ENCODE measurements around the gene THSD7B. TPM values are rescaled to one million over a fixed set of nuclear protein-coding genes. Genes with fewer than 3 reads are reported as not detected.

THSD7B gene
- total and polyA plus RNA-seq, 2 donors from 2014 or later, result 0.34 to 0.85 TPM

DNA sequence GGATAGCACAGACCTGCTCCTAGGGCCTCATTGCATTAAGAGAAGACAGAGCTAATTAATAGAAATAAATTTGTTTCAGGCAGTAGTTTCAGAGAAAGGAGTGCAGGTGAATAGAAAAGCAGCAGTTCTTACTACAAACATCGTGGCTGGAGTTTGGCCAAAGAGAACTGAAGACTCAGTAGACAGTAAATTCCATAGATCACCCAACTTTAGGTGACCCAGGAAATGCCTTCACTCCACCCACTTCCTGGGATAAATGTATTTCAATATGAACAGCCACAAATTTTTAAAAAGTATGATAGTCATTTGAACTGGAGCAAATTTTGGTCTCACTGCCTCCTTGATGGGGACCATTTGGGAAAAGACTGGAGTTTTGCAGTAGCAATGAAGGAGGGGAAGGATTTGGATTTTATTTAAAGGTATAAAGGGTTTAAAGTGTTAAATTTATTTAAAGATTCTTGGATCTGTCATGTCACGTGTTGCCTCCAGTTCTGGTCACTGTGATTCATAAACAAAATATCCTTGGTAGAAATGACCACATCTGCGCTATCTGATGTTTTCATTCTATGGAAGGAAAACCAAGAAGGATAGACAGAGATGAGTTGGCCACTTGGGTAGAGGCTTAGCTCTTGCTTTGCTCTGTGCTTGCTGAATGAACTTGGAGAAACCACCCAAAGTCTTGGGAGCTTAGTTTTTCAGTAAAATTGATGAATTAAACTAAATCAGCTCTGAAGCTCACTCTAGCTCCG is 390.2 kb downstream of the THSD7B start:
- no peak for TF ChIP-seq CTCF (IDR thresholded peaks at IDR 0.05; ENCODE audit: borderline replicate concordance, extremely low read depth, insufficient read depth)
- Histone ChIP-seq H3K27ac (ENCODE audit: low read depth in 2 of 2, low read length in 2 of 2) (no peak overlapping the region), H3K4me1 (ENCODE audit: control insufficient read depth in 2 of 3, insufficient read depth in 2 of 3, low read depth in 1 of 3, low read length in 3 of 3) (no peaks in the 10 kb centered on the region), H3K9ac (ENCODE audit: low read length in 3 of 3) (no peak overlapping the region), H3K27me3 (ENCODE audit: control insufficient read depth, insufficient read depth, low read length) (no peaks in the 10 kb centered on the region), H3K4me3 (ENCODE audit: low read length in 3 of 3) (no peak overlapping the region), H3K9me3 (ENCODE audit: control insufficient read depth in 2 of 3, insufficient read depth in 1 of 3, low read length in 3 of 3) (no peaks in the 10 kb centered on the region), H3K36me3 (ENCODE audit: control insufficient read depth in 2 of 3, insufficient read depth in 3 of 3, low read length in 3 of 3) (no peaks in the 10 kb centered on the region)
- DNase-seq (no peak), FAIRE-seq (no peak)
- intact Hi-C loops (cut with DNase I), result no loop called here

DNA sequence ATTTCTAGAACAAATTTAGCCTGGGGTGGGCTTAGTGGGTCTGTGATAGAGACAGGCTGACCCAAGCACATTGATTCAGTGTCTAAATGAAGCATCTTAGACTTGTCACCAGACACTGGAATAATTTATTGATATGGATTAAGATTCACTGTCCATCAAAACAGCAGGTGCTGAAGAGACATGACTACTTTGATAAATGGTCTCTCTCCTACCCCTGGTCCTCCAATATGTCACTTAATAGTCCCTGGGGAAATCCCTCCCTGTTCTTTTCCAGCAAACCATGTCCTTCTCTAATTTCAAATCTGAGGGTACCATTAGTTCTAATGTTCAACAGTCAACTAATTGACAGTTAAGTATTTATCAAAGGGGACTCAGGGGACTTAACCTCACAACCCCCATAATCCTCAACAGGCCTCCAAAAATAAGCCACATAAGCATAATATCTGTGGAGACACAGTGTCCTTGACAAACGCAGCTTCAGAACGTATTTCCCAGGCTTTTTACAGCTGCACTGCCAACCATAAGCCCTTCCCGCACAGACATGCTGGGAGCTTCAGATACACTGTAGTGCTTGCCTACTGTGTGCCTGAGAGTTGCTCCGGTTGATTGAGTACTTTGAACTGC is 391.0 kb downstream of the THSD7B start:
- Histone ChIP-seq H3K36me3 (ENCODE audit: control insufficient read depth in 2 of 3, insufficient read depth in 3 of 3, low read length in 3 of 3) (no peaks in the 10 kb centered on the region), H3K9me3 (ENCODE audit: control insufficient read depth in 2 of 3, insufficient read depth in 1 of 3, low read length in 3 of 3) (no peaks in the 10 kb centered on the region), H3K9ac (ENCODE audit: low read length in 3 of 3) (no peak overlapping the region), H3K4me1 (ENCODE audit: control insufficient read depth in 2 of 3, insufficient read depth in 2 of 3, low read depth in 1 of 3, low read length in 3 of 3) (no peaks in the 10 kb centered on the region), H3K27me3 (ENCODE audit: control insufficient read depth, insufficient read depth, low read length) (no peaks in the 10 kb centered on the region), H3K27ac (ENCODE audit: low read depth in 2 of 2, low read length in 2 of 2) (no peak overlapping the region), H3K4me3 (ENCODE audit: low read length in 3 of 3) (no peak overlapping the region)
- no peak for DNase-seq
- TF ChIP-seq CTCF (IDR thresholded peaks at IDR 0.05; ENCODE audit: borderline replicate concordance, extremely low read depth, insufficient read depth), result no peak
- intact Hi-C loops (cut with DNase I), result no loop called here
- FAIRE-seq, result no peak

GRCh38 chr2:137157851-137158250 is 392.5 kb downstream of the THSD7B start:
- Histone ChIP-seq H3K4me1 (ENCODE audit: control insufficient read depth in 2 of 3, insufficient read depth in 2 of 3, low read depth in 1 of 3, low read length in 3 of 3) (no peaks in the 10 kb centered on the region), H3K36me3 (ENCODE audit: control insufficient read depth in 2 of 3, insufficient read depth in 3 of 3, low read length in 3 of 3) (no peaks in the 10 kb centered on the region), H3K9me3 (ENCODE audit: control insufficient read depth in 2 of 3, insufficient read depth in 1 of 3, low read length in 3 of 3) (no peaks in the 10 kb centered on the region), H3K27me3 (ENCODE audit: control insufficient read depth, insufficient read depth, low read length) (no peaks in the 10 kb centered on the region), H3K27ac (ENCODE audit: low read depth in 2 of 2, low read length in 2 of 2) (no peak overlapping the region), H3K4me3 (ENCODE audit: low read length in 3 of 3) (no peak overlapping the region), H3K9ac (ENCODE audit: low read length in 3 of 3) (no peak overlapping the region)
- no peak for FAIRE-seq
- intact Hi-C loops (cut with DNase I), result no loop called here
- no peak for TF ChIP-seq CTCF (IDR thresholded peaks at IDR 0.05; ENCODE audit: borderline replicate concordance, extremely low read depth, insufficient read depth)
- no peak for DNase-seq
